ENCODE results near the gene NKD2. TPM values are rescaled to one million over a fixed set of nuclear protein-coding genes. Genes with fewer than 3 reads are reported as not detected.

NKD2 gene
- total RNA-seq, 2 donors from 2014 or later, result 1.4 to 1.5 TPM

DNA sequence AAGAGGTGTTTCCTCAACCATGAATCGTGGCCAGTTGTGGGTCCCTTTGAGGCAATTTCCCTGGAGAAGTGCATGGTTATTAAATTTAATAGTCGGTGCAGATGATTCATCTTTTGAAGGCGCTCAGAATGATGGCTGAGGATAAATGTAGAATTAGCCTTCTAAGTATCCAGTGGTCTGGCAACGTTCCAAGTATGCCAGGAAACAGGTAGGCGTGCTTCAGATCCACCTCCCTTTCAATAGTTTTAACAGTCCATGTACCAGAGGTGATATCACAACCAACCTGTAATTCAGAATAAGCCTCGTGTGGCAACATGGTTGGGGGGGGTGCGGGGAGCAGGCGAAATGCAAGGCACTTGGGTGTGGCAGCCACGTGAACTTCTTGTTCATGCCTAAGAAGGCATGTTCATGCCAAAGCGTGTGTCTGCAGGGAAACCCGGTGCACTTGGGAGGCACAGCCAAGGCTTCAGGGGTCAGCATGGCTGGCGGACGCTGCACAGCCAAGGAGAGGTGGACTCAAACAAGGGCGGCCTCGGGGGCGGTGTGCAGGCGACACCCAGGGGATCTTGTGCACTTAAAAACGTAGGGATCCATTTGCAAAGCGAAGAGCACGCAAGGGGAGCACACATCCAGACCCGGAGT, 5.2 kb upstream of the NKD2 start:
- H3K27me3 ChIP-seq (replicated peaks; ENCODE audit: insufficient read depth), result no peaks in the 10 kb centered on the region
- no peaks in the 10 kb centered on the region for H3K4me1 ChIP-seq (ENCODE audit: control insufficient read depth in 1 of 2, low read depth in 2 of 2)
- no peak overlapping the region for H3K27ac ChIP-seq
- H3K4me3 ChIP-seq, result no peak overlapping the region
- DNase-seq (ENCODE audit: low spot score) (peak; percentile 2), ATAC-seq (ENCODE audit: insufficient number of reproducible peaks, low FRiP score, low read depth) (no peak)
- no peaks in the 10 kb centered on the region for H3K36me3 ChIP-seq
- no peaks in the 10 kb centered on the region for H3K9me3 ChIP-seq
- TF ChIP-seq, protein P1, sequence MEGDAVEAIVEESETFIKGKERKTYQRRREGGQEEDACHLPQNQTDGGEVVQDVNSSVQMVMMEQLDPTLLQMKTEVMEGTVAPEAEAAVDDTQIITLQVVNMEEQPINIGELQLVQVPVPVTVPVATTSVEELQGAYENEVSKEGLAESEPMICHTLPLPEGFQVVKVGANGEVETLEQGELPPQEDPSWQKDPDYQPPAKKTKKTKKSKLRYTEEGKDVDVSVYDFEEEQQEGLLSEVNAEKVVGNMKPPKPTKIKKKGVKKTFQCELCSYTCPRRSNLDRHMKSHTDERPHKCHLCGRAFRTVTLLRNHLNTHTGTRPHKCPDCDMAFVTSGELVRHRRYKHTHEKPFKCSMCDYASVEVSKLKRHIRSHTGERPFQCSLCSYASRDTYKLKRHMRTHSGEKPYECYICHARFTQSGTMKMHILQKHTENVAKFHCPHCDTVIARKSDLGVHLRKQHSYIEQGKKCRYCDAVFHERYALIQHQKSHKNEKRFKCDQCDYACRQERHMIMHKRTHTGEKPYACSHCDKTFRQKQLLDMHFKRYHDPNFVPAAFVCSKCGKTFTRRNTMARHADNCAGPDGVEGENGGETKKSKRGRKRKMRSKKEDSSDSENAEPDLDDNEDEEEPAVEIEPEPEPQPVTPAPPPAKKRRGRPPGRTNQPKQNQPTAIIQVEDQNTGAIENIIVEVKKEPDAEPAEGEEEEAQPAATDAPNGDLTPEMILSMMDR (IDR thresholded peaks at IDR 0.05), result no peak

DNA sequence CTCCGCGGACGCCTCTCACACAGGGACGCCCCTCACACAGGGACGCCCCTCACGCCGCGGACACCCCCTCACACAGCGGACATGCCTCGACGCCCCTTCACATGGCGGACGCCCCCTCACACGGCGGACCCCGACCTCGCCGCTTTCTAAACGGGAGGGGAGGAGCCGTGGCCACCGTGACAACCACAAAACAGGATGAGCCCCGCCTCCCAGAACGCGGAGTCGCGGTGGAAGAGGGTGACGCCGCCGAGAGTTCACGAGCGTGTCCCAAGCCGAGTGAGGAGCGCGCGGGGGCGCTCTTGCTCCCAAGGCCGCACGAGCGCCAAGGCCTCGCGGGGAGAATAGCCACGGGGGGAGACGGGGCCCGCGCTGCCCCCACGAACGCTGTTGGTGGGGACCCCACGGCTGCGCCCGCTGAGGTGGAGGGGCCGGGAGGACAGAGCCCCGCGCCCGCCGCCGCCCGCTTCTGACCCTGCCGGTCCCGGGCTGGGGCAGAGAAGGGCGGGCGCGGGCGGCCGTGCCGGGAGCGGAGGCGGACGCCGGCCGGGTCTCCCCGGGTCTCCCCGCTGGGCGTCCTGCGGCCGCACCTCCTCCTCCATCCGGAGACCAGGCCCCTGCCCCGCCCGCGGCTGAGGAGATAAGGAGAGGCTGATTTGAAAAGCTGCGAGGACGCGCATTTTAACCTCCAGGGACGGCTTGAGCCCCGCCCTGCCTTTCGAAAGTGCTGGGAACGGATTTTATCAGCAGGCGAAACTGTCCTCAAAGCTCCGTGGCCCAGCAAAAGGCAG, 3.9 kb upstream of the NKD2 start:
- DNase-seq (ENCODE audit: low spot score) (peak; percentile 10), ATAC-seq (ENCODE audit: insufficient number of reproducible peaks, low FRiP score, low read depth) (no peak)
- TF ChIP-seq, protein P1 (IDR thresholded peaks at IDR 0.05), result no peak
- Histone ChIP-seq H3K4me3 (peak overlapping the region; percentile 73), H3K9me3 (no peaks in the 10 kb centered on the region), H3K36me3 (no peaks in the 10 kb centered on the region), H3K27ac (no peak overlapping the region), H3K27me3 (replicated peaks; ENCODE audit: insufficient read depth) (peaks cover 4% of the 10 kb centered on the region), H3K4me1 (ENCODE audit: control insufficient read depth in 1 of 2, low read depth in 2 of 2) (peaks cover 5 to 6% of the 10 kb centered on the region in 2 donors)

DNA sequence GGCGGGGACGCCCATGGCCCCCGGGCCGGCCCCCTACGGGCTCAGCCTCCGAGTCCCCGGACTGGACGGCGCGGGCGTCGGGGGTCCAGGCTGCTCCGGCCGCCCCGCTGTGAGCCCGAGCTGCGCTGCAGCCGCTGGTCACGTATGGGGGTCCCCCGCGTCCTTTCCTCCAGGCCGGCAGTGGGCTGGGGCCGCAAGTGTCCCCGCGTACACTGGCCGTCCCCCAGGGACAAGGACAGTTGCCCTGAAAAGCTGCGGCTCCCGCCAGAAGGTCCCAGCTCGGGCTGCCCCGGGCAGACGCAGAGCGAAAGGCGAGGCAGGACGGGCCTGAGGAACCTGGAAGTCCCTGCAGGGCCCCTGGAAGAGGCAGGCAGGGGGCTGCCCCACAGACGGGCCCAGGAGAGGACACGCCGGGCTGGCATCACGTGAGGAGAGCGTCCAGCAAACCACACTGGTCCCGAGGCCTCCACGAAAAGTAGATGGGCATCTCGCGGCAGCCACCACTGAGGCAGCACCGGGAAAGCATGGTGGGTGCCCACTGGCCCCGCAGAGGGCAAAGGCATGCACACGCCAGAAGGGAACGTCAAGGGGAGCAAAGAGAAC, 3.3 kb upstream of the NKD2 start:
- Histone ChIP-seq H3K9me3 (no peaks in the 10 kb centered on the region), H3K36me3 (no peaks in the 10 kb centered on the region), H3K27ac (no peak overlapping the region), H3K4me1 (ENCODE audit: control insufficient read depth in 1 of 2, low read depth in 2 of 2) (peaks cover 5 to 6% of the 10 kb centered on the region in 2 donors), H3K27me3 (replicated peaks; ENCODE audit: insufficient read depth) (peaks cover 6% of the 10 kb centered on the region), H3K4me3 (peak overlapping the region; percentile 73)
- TF ChIP-seq, protein P1 (IDR thresholded peaks at IDR 0.05), result no peak
- ATAC-seq (ENCODE audit: insufficient number of reproducible peaks, low FRiP score, low read depth) (no peak), DNase-seq (ENCODE audit: low spot score) (no peak)

DNA sequence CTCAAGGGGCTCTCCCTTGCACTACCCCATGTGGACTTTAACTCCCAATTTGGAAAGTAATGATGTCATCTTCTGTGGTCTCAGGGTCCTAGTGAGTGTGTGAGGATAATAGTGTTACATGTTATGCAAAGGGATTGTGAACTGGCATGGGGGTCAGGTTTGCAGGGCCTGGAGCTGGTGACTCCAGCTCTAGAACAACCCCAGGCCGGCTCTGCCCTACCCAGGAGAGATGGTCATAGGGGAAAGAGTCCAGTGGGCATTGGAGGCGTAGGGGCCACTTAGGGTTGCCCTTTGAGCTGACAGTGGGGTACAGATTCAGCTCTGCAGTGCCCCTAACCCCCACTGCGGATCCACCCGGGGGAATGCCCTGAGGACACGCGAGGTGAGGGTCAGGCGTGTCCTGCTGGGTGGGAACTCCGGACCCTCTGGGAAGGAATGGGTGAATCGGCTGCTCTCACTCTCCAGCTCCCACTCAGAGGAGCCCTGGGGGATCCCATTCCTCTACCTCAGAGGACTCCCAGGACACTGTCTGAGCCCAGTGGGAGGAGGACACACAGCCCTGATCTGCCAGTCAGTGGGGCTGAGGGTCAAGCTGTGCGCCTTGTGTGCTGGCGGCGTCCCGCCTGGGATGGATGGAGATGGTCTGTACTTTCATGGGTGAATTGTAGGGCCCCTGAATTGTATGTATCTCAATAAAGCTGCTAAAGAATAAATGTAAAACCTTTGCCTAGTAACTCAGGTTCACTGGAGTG, 2.5 kb upstream of the NKD2 start:
- H3K4me3 ChIP-seq, result no peak overlapping the region
- TF ChIP-seq, protein P1 (IDR thresholded peaks at IDR 0.05), result no peak
- H3K4me1 ChIP-seq (ENCODE audit: control insufficient read depth in 1 of 2, low read depth in 2 of 2), result peaks cover 5 to 6% of the 10 kb centered on the region in 2 donors
- no peak for DNase-seq (ENCODE audit: low spot score)
- peaks cover 6% of the 10 kb centered on the region for H3K27me3 ChIP-seq (replicated peaks; ENCODE audit: insufficient read depth)
- no peak for ATAC-seq (ENCODE audit: insufficient number of reproducible peaks, low FRiP score, low read depth)
- no peak overlapping the region for H3K27ac ChIP-seq
- H3K36me3 ChIP-seq, result no peaks in the 10 kb centered on the region
- no peaks in the 10 kb centered on the region for H3K9me3 ChIP-seq

All from thoracic aorta (tissue), 2 donors.